KMS-11 (cell line): ENCODE results near the gene ENG.

ENCODE experiments used
- H2AFZ ChIP-seq: fragments of 200-600 bp; sonication (generic); 2 replicates; pipeline ENCODE4 v1.6.1; 2016; ENCODE audit warnings: antibody characterized with exemption, mixed run types, low read depth
- H3K27ac ChIP-seq: fragments of 200-600 bp; sonication (generic); 2 replicates; pipeline ENCODE4 v1.6.1; 2016; ENCODE audit warnings: mild to moderate bottlenecking, mixed run types
- H3K27me3 ChIP-seq: fragments of 200-600 bp; sonication (generic); 2 replicates; pipeline ENCODE4 v1.6.1; 2017; ENCODE audit warnings: mild to moderate bottlenecking, low read depth, mixed run types, moderate library complexity; ENCODE audit not compliant: insufficient read depth
- H3K36me3 ChIP-seq: fragments of 200-600 bp; sonication (generic); 2 replicates; pipeline ENCODE4 v1.6.1; 2017; ENCODE audit warnings: mild to moderate bottlenecking, mixed run types; ENCODE audit not compliant: insufficient read depth
- H3K4me1 ChIP-seq: fragments of 200-600 bp; sonication (generic); 2 replicates; pipeline ENCODE4 v1.6.1; 2016; ENCODE audit warnings: mild to moderate bottlenecking, low read depth, mixed run types; ENCODE audit not compliant: poor library complexity, severe bottlenecking
- H3K4me2 ChIP-seq: fragments of 200-600 bp; sonication (generic); 2 replicates; pipeline ENCODE4 v1.7.0; 2016; ENCODE audit warnings: mild to moderate bottlenecking, mixed run types
- H3K4me3 ChIP-seq: fragments of 200-600 bp; sonication (generic); IDR thresholded peaks from 2 replicates; pipeline ENCODE4 v1.6.1; 2017; ENCODE audit warnings: low read depth, low read length, mixed read lengths; ENCODE audit not compliant: insufficient read depth
- H3K79me2 ChIP-seq: fragments of 200-600 bp; sonication (generic); 2 replicates; pipeline ENCODE4 v1.6.1; 2016; ENCODE audit warnings: low read depth, mixed run types; ENCODE audit not compliant: insufficient read depth
- H3K9ac ChIP-seq: fragments of 200-600 bp; sonication (generic); 2 replicates; pipeline ENCODE4 v1.6.1; 2016; ENCODE audit warnings: mild to moderate bottlenecking, mixed run types
- H4K20me1 ChIP-seq: fragments of 200-600 bp; sonication (generic); 2 replicates; pipeline ENCODE4 v1.6.1; 2016; ENCODE audit warnings: mild to moderate bottlenecking, mixed run types; ENCODE audit not compliant: insufficient read depth
- CTCF ChIP-seq: fragments of 200-600 bp; sonication (generic); conservative IDR thresholded peaks from 2 replicates; pipeline ENCODE4 v1.6.1; 2017; ENCODE audit warnings: low read depth, mild to moderate bottlenecking, antibody characterized with exemption, low read length, moderate library complexity, mixed read lengths

Gene ENG

GRCh38 chr9:127850286-127850830 lies 4.1 kb downstream of the ENG start:
- Histone ChIP-seq H3K4me2 (no peak overlapping the region), H3K27ac (no peak overlapping the region), H4K20me1 (no peaks in the 10 kb centered on the region), H2AFZ (no peak overlapping the region), H3K4me1 (no peaks in the 10 kb centered on the region), H3K9ac (no peak overlapping the region), H3K4me3 (no peak overlapping the region), H3K79me2 (no peaks in the 10 kb centered on the region), H3K36me3 (no peaks in the 10 kb centered on the region), H3K27me3 (no peaks in the 10 kb centered on the region)
- no peak for TF ChIP-seq CTCF

GRCh38 chr9:127848756-127849504 lies 5.5 kb downstream of the ENG start:
- Histone ChIP-seq H3K27me3 (no peaks in the 10 kb centered on the region), H3K79me2 (no peaks in the 10 kb centered on the region), H3K4me2 (no peak overlapping the region), H4K20me1 (no peaks in the 10 kb centered on the region), H3K4me3 (no peak overlapping the region), H3K36me3 (no peaks in the 10 kb centered on the region), H3K27ac (no peak overlapping the region), H3K9ac (no peak overlapping the region), H2AFZ (no peak overlapping the region), H3K4me1 (no peaks in the 10 kb centered on the region)
- no peak for TF ChIP-seq CTCF

- Histone ChIP-seq H3K9ac (no peak overlapping the region), H3K36me3 (no peaks in the 10 kb centered on the region), H2AFZ (no peak overlapping the region), H3K4me1 (no peaks in the 10 kb centered on the region), H3K27me3 (no peaks in the 10 kb centered on the region), H4K20me1 (no peaks in the 10 kb centered on the region), H3K27ac (no peak overlapping the region), H3K4me3 (no peak overlapping the region), H3K4me2 (no peak overlapping the region), H3K79me2 (no peaks in the 10 kb centered on the region)
- TF ChIP-seq CTCF: no peak
These were observed 6.4 kb downstream of the ENG start for GRCh38 chr9:127847833-127848755.

GRCh38 chr9:127847178-127847510 lies 7.3 kb downstream of the ENG start:
- no peak overlapping the region for H3K9ac ChIP-seq
- no peak overlapping the region for H2AFZ ChIP-seq
- TF ChIP-seq CTCF: no peak
- no peaks in the 10 kb centered on the region for H3K4me1 ChIP-seq
- no peaks in the 10 kb centered on the region for H4K20me1 ChIP-seq
- no peak overlapping the region for H3K4me3 ChIP-seq
- H3K27ac ChIP-seq: no peak overlapping the region
- no peaks in the 10 kb centered on the region for H3K79me2 ChIP-seq
- no peaks in the 10 kb centered on the region for H3K36me3 ChIP-seq
- H3K4me2 ChIP-seq: no peak overlapping the region
- no peaks in the 10 kb centered on the region for H3K27me3 ChIP-seq
